GM19099 (cell line): ENCODE measurements around the gene LRRC59.
A peak's percentile ranks its signal among the peaks of the same experiment; 100 is the strongest.

ENCODE experiments used
- POLR2A ChIP-seq: IDR thresholded peaks from 3 replicates; pipeline ENCODE4 v1.6.1; 2011; ENCODE audit warnings: low read depth; ENCODE audit not compliant: insufficient read length; ENCODE audit errors: extremely low read depth

Gene LRRC59

DNA sequence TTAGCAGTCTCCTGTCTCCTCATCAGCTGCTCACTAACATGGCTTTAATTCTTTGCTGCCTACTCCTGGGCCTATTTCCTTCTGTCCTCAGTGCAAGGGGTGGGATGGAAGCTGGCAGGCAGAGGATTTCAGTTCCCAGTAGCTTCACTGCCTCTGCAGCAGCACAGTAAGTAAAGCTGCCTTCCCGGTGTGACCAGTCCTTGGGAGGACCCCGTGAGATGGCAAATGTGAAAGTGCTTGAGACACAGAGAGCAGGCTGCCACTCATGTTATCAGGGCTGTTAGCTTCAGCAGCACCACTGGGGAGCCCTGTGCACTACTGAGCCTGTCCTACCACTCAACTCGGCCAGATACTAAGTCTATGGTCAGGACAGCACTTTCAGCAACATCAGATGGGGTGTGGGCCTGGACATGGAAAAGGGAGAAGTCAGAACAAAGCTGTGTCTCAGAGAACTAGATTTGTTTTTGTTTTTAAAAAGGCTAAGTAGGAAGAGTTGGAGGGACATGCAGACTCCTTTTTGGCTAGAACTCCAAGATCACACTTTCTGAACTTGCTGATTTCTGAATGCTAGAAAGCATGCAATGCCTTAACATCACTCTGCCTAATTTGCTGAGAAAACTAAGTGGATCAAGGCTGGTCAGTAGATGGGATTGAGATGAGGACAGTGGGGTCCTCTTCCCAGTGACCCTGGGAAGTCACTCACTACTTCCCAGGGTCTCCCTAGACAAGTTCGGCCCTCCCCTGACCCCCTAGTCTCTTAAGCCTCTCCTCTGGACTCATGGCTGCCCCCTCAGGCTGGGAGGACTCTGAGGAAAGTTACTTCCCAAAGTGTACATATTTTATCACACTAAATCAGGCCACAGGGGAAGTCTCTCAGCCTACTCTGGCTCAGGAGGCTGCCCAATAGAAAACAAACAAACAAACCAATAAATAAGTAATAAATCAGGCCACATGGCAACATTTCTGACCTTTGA, 29.8 kb upstream of the LRRC59 start:
- TF ChIP-seq POLR2A = peak; percentile 9

- TF ChIP-seq POLR2A = no peak
Observed at GRCh38 chr17:50426472-50426782, 29.1 kb upstream of the LRRC59 start.

DNA sequence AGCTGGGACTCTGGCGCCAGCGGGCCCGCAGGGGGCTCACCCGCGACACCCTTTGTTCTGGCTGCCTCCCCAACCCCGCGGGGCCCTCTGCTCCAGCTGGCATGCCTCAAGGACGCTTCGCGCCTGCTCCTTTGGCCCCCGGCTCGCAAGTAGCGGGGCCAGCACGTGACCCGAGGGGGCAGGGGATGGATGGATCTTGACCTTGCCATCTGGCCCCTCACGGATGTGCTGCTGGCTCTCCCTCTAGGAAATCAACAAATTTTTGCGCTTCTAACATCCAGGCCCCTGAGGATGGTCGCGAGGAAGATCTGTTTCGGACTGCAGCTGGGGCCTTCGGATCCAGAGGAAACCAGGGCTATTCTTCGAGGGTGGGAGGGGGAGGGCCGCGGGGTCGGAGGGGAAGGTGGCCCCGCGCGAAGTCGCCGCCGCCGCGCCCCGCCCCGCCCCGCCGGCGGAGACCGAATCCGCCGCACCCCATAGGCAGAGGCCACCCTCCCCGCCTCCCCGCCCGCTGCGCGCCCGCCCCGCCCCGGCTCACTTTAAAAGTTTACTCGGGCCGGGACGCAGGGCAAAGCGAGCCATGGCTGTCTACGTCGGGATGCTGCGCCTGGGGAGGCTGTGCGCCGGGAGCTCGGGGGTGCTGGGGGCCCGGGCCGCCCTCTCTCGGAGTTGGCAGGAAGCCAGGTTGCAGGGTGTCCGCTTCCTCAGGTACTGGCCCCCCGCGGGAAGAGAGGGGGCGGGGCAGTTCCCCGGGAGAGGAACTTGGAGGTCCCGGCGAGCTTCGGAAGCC, 28.6 kb upstream of the LRRC59 start, which contains the start of gene ACSF2:
ACSF2 (plus strand) TSS at position 537 of the 790 bp plus-strand sequence; CDS start at position 581, 44 bp downstream.
- peak; percentile 34 for TF ChIP-seq POLR2A

- TF ChIP-seq POLR2A = no peak
Observed at GRCh38 chr17:50424996-50425681, 27.8 kb upstream of the LRRC59 start.

GRCh38 chr17:50424246-50424995, 27.1 kb upstream of the LRRC59 start:
- TF ChIP-seq POLR2A = no peak

- no peak for TF ChIP-seq POLR2A
Observed at GRCh38 chr17:50423553-50424159, 26.3 kb upstream of the LRRC59 start.

DNA sequence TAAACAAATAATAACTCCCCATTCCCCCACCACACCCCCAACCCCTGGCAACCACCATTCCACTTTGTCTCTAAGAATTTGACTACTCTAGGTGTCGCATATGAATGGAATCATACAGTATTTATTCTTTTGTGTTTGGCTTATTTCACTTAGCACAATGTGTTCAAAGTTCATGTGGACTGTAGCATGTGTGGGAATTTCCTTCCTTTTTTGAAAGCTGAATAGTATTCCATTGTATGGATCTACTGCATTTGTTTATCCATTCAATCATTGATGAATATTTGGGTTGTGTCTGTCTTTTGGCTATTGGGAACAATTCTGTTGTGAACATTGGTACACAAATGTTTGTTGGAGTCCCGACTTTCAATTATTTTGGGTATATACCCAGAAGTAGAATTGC, 25.4 kb upstream of the LRRC59 start:
- TF ChIP-seq POLR2A = no peak

GRCh38 chr17:50421308-50422051, 24.2 kb upstream of the LRRC59 start:
- no peak for TF ChIP-seq POLR2A

GRCh38 chr17:50420419-50421112, 23.2 kb upstream of the LRRC59 start:
- TF ChIP-seq POLR2A = no peak

DNA sequence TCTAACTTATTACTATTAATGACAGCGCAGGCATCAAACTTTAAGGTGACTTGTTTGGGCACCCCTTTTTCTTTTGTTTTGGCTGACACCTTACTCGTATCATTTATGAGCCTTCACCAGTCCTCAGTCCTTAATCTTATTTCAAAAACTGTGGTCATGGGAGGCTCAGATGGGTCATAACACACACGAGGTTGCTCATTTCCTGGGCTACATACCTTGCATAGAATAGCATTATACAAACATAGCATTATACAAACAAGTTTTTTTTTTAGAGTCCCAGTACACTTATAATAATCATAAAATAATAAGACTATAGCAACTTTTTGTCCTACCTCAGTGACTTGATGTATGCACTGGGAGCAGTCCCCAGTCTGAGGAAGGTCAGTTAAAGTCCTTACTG, 17.5 kb upstream of the LRRC59 start:
- TF ChIP-seq POLR2A = no peak

GRCh38 chr17:50412188-50412732, 14.9 kb upstream of the LRRC59 start:
- TF ChIP-seq POLR2A = no peak

DNA sequence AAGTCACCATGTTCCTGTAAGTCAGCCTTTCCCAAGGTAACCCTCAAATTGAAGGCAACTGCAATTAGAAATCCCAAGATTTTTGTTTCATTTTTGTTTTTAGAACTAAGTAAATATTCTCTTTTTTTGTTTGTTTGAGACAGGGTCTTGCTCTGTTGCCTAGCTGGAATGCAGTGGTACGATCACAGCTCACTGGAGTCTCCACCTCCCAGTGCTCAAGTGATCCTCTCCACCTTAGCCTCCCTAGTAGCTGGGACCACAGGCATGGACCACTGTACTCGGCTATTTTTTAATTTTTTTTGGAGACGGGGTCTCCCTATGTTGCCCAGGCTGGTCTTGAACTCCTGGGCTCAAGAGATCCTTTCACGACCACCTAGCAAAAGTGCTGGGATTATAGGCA, 10.6 kb upstream of the LRRC59 start:
- no peak for TF ChIP-seq POLR2A

GRCh38 chr17:50406578-50406977, 9.3 kb upstream of the LRRC59 start:
- no peak for TF ChIP-seq POLR2A

GRCh38 chr17:50397919-50398285, 579 bp upstream of the LRRC59 start:
- no peak for TF ChIP-seq POLR2A
